ENCODE data around the gene SLC43A3.
"Not testable (repeated sequence)": the region's sequence is repeated elsewhere in the genome, so short reads cannot be mapped to it uniquely, and the experiment has no call there.

SLC43A3 gene

DNA sequence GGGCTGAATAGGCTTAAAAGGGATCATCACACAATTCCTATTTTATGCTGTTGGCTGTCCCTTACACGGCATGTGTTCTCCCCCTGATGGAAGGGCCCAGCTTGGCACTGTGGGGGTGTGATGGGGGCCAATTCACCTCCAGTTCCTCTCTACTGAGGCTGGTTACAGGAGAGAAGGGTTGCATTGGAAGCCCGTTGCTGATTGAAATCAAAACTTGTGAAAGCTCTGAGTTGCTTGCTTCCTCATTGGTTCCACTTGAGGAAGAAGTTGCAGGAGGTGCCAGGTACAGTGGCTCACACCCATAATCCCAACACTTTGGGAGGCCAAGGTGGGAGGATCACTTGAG is 23.1 kb downstream of the SLC43A3 start:
- DNase-seq: no peak

DNA sequence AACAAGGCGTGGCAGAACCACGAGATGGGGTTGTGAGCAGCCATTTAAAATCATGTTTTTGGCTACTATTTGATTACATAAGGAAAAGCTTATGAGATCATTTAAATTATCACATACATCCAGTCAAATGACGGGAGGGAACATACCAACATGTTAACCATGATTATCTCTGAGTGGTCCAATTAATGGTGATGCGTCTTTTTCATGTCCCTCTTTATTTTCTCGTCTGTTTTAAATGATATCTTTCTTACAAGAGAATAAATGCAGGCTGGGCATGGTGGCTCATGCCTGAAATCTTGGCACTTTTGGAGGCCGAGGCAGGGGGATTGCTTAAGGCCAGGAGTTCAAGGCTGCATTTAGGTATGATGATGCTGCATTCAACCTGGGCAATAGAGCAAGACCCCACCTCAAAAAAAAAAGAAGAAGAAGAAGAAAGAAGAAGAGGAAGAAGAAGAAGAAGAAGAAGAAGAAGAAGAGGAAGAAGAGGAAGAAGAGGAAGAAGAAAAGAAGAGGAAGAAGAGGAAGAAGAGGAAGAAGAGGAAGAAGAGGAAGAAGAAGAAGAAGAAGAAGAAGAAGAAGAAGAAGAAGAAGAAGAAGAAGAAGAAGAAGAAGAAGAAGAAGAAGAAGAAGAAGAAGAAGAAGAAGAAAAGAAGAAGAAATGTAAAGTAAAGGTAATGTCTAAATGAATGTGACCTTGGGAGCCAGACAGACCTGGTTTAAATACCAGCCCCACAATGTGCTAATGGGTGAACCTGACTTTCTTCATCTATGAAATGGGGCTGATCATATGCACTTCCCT is 23.7 kb downstream of the SLC43A3 start:
- DNase-seq: not testable (repeated sequence)

- DNase-seq: no peak
Observed at GRCh38 chr11:57402188-57403002, 24.5 kb downstream of the SLC43A3 start.

DNA sequence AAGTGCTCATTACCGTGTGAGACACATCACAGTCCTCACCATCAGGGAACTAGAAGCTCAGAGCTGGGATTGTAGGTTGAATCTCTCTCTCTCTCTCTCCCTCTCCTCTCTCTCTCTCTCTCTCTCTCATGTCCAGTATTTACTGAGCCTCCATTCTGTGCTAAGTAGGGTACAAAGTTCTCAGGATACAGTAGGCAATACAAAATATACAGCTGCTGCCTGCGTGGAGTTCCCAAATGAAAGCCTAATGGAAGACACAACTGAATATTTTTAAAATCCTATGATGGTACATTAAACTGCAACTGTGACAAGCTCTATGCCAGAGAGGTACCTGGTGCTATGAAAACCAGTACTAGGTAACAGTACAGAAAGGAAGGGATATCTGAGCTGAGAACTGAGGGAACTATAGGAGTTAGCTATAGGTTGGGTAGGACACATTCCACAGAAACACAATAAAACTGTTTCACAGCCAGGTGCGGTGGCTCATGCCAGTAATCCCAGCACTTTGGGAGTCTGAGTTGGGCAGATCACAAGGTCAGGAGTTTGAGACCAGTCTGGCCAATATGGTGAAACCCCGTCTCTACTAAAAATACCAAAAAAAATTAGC is 26.8 kb downstream of the SLC43A3 start:
- no peak for DNase-seq

DNA sequence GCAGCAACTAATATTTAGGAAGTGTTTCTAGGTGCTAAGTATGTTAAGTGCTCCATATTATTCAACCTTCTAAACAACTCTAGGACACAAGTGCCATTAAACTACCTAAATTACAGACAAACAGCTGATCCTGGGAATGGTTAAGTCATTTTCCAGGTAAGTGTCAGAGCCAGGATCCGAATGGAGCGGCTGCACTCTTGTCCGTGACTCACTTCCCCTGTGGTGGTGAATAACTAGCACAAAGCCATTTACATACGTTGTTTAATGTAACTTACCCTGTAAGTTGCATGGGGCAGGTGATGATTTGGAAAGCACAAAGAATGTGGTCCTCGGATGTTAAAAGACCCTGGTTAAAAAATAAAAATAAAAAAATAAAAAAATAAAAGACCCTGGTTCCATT is 27.7 kb downstream of the SLC43A3 start:
- no peak for DNase-seq

GRCh38 chr11:57397394-57397990 is 29.4 kb downstream of the SLC43A3 start:
- no peak for DNase-seq

GRCh38 chr11:57396744-57397143 is 30.2 kb downstream of the SLC43A3 start:
- DNase-seq: no peak

DNA sequence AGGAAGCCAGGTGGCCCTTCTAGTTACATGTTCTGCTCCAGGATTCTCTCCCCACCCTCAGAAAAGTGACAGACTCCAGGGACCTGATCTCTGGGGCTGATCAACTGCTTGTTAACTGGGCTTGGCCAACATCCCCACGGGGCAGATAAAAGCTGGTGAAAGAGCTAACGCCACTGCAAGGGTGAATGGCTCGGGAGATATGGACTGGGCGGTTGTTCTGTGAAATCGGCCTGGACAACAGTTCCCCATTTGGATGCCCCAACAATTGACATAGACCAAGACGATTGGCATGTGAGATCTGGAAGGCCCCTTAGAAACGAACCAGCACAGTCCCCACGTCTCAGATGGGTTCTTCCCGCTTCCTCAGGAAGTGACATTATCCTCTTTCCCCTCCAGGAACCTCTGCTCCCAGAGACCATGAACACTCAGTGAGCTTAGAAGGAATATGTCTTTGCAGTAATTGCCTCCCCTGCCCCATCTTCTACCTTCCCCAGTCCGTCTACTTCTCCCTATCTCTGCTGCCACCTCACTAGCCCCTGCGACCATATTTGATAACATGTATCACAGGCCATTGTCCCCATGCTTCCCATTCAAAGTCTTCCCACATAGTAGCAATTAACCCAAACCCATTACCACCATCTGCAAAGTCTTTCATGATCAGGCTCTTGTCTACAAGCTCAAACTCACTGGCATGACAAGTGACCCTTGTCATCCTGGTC is 30.9 kb downstream of the SLC43A3 start:
- no peak for DNase-seq

DNA sequence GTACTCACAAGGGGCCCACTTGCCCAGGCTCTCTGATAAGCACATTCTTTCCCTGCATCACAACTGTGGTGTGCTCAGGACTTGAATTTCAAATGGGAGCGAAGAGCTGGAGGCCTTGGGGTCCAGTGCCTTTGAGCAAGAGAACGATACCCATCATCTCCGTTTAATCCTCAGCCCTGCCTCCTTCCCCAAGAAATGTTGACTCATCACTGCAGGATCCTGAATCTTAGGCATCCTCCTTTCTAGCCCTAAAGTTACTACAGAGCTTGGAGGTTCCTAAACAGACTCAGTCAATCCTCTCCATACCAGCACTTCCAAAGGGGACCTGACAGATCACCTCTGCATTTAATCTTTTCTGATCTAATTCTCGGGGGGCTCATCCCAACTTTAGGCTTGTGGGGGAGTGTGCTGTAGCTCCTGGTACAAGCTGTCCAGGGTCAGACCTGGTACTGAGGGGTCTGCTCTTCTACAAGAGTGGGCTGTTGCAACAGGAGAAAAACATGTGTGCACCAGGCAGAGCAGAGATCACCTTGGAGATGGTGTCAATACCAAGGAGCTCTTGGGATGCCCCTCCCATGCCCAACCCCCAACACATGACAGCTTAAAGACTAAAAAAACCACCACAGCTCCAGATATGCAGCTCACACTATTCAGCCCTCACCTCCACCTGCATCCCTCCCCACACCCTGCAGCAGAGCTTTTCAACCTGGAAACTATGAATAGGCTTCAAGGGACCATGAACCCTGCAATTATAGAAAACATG is 32.5 kb downstream of the SLC43A3 start:
- no peak for DNase-seq

DNA sequence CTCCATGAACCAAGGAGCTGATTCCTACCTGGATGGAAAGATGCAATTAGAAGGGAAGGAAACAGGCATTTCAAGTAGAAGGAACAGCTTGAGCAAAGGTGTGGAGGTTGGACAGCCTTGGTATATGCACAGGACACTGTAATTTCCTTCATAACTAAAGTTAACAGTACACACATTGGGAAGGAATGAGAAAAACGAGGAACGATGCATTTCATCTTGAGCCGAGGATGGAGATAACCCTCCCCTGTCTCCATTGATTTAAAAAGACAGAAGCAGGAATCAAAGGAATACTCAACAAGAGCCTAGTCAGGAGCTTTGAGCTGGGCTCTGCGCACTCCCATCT is 34.2 kb downstream of the SLC43A3 start:
- no peak for DNase-seq

GRCh38 chr11:57392066-57392762 is 34.7 kb downstream of the SLC43A3 start:
- no peak for DNase-seq

- no peak for DNase-seq
Observed at GRCh38 chr11:57391539-57391938, 35.4 kb downstream of the SLC43A3 start.

DNA sequence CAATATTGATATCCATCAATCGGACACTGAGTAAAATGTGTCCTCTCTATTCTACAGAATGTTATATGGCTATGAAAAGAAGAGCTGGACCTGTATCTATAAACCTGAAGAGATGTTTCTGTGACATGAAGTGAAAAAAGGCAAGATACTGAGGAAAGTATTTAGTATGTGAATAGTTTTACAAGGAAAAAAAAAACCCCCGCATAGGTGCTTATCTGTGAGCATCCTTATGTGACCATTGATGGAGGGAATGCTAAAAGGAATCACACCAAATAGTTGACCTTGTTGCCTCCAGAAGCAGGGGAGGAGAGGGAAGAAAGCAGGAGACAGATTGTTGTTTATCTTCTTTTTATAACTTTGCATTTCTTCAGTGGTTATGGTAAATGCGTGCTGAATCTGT is 35.8 kb downstream of the SLC43A3 start:
- DNase-seq: no peak

GRCh38 chr11:57390535-57390934 is 36.4 kb downstream of the SLC43A3 start, which contains the start of gene PRG2:
Gene PRG2 (minus strand): TSS chr11:57390650. CDS start chr11:57389944, 706 bp downstream.
- no peak for DNase-seq

DNA sequence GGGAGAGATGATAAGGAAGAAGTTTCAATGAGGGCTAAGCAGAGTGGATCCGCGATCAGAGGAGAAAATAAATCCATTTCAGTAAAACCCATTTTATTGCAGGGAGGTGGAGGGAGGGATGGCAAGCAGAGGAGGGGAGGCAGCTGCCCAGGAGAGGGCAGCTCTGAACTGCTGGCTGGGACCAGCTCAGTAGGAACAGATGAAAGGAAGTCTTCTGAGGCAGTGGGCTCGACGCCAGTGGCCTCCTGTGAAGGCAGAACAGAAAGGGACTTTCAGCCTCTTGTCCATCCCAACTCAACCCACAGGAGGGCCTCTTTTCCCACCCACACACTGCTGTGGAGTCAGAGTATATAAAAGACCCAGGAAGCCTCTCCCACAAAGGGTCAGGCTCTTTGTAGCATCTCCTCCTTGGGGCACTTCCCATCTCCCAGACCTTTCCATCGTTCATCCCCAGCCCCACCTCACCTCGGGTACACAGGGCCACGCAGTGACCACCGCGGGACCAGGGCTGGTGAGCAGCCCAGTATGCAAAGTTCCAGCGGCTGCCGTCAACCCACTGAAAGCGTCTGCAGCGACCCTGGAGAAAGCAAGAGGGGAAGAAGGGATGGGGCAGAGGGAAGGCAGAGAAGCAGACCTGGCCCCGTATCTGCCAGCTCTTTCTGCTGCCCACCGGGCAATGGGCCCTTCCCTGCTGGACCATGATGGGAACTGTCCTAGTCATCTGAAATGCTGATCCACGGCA is 39.5 kb downstream of the SLC43A3 start:
- DNase-seq: no peak

GRCh38 chr11:57386178-57386940 is 40.6 kb downstream of the SLC43A3 start:
- no peak for DNase-seq

DNA sequence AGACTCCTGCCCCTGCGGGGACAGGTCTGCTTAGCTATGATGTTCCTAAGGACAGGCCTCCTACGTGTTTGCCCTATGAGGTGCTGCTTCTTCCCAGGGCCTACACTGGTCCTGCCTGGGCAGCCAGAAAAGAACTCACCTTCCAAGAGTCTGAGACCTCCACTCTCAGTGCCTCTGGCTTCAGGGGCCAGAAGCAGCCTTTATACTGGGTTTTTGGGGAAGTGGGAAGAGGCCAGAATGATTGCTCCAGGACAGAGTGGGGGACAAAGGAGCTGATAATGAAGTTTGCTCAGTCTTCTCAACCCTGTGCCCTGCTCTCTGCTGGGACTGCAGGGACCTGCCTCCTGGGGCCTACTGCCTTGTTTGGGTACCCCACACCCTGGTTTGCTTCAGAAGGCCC is 45.9 kb downstream of the SLC43A3 start, which contains the start of gene PRG3:
Gene PRG3 (minus strand): TSS at position 176 of the 400 bp plus-strand sequence. CDS start 442 bp downstream, outside the sequence.
- no peak for DNase-seq

- DNase-seq: no peak
Observed at GRCh38 chr11:57379732-57380131, 47.2 kb downstream of the SLC43A3 start.

GRCh38 chr11:57378186-57378585 is 48.7 kb downstream of the SLC43A3 start:
- DNase-seq: no peak

- DNase-seq: no peak
Observed at GRCh38 chr11:57377107-57377506, 49.8 kb downstream of the SLC43A3 start.

Data from amniotic stem cell (primary cell).